CD4-positive, alpha-beta T cell treated with Interleukin-12 subunit alpha and Interleukin-12 subunit beta, for 1 hour (primary cell): ENCODE measurements around the gene BSN.

Source experiments
- DNase-seq: peaks from one replicate; pipeline ENCODE4 v3.0.0-alpha.2; 2020

Gene BSN

DNA sequence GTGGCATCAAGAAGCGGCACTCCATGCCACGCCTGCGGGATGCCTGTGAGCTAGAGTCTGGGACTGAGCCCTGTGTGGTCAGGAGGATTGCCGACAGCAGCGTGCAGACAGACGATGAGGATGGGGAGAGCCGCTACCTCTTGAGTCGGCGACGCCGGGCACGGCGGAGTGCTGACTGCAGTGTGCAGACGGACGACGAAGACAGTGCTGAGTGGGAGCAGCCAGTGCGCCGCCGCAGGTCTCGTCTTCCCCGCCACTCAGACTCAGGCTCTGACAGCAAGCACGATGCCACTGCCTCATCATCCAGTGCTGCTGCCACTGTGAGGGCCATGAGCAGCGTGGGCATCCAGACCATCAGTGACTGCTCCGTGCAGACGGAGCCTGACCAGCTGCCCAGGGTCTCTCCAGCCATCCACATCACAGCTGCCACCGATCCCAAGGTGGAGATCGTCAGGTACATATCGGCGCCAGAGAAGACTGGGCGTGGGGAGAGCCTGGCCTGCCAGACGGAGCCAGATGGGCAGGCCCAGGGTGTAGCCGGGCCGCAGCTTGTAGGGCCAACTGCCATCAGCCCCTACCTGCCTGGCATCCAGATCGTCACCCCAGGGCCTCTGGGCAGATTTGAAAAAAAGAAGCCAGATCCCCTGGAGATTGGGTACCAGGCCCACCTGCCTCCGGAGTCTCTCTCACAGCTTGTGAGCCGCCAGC, 103.1 kb downstream of the BSN start:
- DNase-seq: no peak

DNA sequence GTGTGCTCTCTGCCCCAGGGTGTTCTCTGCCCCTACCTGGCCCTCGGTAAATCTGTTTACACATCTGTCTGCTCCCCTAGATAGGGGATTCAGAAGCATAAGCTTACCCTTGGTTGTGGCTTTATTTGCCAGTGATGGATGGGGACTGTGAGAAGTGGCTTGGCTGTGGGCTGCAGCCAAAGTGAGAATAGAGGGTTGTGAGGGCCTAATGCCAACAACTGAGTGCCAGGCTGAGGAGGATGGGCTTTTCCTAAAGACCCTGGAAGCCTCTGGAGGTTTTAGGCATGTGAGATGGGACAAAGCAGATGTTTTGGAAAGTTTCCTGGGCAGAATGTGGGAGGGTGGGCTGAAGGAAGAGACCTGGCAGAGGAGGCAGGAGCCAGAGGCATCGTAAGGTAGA, 104.4 kb downstream of the BSN start:
- no peak for DNase-seq

DNA sequence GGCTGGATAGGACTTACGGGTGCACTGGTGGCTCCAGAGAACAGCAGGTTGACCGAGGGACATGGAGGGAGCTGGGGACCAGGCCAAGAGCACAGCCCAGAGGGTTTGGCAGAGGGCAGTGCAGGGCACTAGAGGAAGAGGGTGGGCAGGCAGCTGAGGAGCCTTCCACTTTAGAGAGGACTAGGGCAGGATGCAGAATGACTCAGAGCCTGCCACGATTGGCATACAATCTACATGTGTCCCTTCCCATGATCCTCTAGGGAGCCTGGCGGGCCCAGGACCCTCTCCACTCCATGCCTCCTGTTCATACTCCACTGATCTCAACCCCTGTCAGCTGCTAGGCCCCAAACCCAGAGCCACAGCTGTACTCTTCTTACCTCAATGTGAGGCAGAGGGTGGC, 105.5 kb downstream of the BSN start:
- no peak for DNase-seq

DNA sequence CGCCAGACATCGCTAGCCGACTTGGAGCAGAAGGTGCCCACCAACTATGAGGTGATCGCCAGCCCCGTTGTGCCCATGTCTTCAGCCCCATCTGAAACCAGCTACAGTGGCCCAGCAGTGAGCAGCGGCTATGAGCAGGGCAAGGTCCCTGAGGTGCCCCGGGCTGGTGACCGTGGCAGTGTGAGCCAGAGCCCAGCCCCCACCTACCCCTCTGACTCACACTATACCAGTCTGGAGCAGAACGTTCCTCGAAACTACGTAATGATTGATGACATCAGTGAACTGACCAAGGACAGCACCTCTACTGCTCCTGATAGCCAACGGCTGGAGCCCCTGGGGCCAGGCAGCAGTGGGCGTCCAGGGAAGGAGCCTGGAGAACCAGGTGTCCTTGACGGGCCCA, 107.0 kb downstream of the BSN start:
- DNase-seq: no peak

DNA sequence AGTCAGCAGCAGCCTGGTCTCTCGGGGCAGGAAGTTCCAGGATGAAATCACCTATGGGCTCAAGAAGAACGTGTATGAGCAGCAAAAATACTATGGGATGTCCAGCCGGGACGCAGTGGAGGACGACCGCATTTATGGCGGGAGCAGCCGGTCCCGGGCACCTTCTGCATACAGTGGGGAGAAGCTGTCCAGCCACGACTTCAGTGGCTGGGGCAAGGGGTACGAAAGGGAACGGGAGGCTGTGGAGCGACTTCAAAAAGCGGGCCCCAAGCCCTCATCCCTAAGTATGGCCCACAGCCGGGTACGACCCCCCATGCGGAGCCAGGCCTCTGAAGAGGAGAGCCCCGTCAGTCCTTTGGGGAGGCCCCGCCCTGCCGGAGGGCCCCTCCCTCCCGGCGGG, 107.7 kb downstream of the BSN start:
- DNase-seq: no peak

DNA sequence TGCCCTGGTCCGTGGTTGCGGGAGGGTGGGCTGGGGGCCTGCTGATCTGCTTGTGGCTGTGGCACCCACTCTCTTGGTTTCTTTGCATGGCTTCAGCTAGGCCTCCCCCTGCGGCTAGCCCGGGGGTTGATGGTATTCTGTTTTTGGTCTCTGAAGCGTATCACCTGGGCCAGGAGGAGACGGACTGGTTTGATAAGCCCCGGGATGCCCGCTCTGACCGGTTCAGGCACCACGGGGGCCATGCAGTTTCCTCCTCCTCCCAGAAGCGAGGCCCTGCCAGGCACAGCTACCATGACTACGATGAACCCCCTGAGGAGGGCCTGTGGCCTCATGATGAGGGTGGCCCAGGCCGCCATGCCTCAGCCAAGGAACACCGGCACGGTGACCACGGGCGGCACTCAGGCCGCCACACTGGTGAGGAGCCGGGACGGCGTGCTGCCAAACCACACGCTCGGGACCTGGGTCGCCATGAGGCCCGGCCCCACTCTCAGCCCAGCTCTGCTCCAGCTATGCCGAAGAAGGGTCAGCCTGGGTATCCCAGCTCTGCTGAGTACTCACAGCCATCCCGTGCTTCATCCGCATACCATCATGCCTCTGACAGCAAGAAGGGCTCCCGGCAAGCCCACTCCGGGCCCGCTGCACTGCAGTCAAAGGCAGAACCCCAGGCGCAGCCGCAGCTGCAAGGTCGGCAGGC, 108.6 kb downstream of the BSN start:
- DNase-seq: no peak

DNA sequence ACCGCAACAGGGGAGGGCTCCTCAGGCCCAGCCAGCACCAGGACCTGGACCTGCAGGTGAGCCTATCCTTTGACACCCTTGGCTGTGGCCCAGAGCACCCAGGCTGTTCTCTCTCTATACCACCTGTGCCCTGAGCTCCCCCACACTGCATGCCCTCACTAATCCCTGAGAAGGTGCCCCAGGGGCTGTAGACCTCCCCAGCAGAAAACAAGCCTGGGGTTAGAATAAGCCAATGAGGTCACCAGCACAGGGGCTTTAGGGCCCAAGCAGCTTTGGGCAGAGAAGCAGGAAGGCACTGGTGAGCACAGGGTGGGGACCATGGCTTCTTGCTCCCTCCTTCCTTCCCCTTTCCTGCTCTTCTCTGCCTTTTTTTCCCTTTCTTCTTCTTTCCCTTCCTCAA, 109.6 kb downstream of the BSN start:
- DNase-seq: no peak

DNA sequence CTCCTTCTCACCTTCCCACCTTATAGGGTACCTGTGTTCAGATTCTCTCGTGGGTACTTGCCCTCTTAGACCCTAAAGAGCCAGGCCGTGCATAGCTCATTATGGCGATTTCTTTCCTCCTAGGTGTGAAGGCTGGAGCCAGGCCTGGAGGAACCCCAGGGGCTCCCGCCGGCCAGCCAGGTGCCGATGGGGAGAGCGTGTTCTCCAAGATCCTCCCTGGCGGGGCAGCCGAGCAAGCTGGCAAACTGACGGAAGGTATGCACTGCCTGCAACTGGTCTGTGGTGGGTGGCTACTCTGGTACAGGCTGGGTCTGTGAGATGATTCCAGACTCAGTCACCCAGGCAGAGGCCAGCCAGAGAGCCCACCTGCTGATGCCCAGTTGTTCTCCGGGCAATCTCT, 110.0 kb downstream of the BSN start:
- DNase-seq: no peak

DNA sequence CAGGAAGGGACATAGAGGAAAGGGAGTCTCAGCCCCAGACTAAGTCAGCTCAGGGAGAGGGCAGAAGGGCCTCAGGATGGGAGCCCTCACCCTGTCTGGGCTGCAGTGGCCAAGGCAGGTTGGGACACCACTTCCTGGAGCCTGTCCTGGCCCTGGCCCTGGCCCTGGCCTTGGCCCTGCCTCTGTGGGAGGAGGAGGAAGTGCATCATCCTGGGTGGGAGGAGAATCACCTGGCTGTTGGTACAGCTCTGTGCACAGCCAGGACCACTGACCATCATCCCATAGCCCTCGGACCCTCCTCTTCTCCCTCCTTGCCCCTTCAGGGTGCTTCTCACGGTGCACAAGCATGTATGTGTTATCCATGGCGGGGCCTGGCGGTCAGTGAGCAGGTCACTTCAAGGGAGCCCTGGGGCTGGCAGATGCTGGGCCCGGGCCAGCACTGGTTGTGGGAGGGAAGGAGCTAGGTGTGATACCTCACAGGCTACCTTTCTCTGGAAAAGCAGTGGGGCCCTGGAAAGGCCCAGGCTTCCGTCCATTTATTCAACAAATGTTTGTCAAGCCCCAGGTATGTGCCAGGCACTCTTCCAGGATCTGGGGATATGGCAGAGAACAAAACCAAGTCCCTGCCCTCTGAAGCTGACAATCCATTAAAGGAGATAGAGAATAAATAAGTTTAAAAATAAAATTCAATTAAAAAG, 111.7 kb downstream of the BSN start:
- DNase-seq: no peak

DNA sequence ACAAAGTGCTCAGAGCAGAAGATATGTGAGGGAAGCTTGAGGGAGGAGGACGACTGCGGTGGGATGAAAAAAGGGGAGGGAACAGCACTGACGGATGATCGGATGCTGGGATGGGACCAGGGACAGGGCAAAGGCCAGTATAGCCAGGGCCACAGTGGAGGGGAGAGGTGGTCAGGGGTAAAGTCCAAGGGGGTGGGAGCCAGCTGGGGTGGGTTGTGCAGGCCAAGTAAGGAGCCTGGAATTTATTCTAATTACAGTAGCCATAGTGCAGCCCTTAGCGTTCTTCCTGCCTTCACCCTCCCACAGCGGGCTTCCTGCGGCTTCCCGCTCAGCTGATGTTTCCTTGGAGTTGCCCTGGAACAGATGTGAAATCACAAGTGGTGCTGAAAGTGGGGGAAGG, 112.3 kb downstream of the BSN start:
- no peak for DNase-seq

DNA sequence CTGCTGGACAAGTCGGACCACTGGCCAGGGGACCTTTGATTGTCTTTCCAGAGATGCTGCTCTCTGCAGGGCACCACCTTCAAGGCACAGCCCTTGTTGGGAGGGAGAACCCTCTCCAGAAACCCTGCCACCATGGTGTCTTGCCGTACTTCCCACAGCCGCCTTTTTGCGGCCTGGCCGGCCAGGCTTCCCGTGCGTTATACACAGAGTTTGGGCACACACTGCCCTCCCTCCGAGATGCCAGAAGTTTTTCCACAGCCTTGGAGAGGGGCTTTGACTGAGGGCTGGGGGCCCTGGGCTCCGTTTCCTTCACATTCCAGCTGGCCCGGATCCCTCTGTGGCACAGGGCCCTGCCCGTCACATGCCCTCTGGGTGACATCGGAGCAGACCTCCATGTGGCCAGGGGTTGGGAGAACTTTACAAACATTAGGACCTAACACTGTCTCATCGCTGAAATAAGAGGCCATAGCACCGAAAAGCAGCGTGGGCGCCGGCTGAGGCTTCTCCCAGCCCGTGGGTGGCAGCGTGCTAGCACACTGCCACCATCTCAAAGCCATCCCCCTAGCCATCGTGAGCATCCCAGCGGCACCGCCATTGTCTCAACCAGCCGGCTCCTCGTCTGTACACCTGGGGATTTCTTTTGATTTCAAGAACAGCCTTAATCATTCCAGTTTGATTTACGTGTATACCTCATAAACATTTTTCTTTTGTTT, 113.6 kb downstream of the BSN start:
- no peak for DNase-seq

DNA sequence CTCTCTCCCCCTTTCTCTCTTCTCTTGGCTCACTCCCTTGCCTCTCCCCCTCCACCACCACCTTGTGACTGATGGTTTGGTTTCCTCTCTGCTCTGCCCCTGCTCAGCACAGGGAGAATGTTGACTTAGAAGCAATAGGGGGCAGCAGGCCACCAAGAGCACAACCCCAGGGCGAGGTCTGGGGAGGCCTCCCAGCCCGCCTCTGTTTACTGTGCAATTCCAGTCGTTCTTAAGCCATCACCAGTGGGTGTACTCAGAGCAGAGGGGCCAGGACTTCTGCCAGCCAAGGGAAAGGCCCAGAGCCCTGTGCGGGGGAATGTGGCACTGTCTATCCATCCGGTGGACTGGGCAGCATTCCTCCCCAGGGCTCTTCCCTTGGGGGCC, 114.1 kb downstream of the BSN start:
- DNase-seq: no peak

DNA sequence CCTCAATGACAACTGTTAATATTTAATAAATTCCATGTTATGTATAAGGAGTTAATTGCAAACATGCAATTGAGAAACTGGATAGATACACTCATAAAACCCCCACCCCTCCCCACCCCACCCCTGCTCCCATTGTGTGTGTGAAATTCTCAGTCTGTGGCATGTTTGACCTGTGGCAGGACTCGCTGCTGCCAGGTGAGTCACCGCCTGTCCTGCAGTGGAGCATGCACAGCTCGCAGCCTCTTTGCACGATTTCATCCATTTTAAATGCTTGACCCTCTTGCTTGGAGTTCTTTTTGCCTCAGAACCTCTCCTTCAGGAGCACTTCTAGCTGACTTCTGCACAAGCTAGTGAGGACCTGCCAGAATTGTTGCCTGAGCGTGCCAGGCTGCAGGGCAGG, 114.6 kb downstream of the BSN start:
- no peak for DNase-seq

DNA sequence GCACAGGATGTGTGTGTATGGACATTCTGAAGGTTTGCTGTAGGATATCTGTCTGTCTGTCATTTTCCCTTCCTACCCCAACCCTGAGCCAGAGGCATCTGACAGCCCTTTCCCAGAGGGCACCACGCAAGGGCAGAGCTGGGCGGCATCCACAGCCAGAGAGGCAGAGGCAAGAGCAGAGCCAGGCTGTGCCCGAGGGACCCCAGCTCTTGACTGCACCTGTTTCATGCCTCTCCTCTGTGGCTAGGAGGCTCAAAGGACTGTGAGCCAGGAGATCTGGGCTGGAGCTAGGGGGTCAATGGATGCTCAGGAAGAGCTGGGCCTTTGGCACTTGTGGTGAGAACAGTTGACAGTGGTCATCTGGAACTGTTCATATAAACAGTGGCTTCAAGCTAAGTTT, 115.1 kb downstream of the BSN start:
- no peak for DNase-seq

DNA sequence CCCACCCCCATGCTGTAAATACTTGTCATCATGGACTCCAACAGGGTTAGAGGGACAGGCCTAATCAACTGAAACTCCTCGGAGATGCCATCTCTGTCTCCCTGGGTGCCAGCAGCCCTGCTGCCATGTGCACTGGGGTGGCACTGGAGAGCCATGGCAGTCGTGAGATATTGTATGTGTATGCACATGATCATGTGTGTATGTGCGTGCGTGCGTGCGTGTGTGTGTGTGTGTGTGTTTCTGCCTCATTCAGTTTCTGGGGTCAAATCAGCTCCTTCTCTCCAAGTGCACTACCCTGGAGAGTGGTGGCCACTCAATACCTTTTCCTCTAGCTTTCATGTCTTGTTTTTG, 116.6 kb downstream of the BSN start:
- DNase-seq: no peak

DNA sequence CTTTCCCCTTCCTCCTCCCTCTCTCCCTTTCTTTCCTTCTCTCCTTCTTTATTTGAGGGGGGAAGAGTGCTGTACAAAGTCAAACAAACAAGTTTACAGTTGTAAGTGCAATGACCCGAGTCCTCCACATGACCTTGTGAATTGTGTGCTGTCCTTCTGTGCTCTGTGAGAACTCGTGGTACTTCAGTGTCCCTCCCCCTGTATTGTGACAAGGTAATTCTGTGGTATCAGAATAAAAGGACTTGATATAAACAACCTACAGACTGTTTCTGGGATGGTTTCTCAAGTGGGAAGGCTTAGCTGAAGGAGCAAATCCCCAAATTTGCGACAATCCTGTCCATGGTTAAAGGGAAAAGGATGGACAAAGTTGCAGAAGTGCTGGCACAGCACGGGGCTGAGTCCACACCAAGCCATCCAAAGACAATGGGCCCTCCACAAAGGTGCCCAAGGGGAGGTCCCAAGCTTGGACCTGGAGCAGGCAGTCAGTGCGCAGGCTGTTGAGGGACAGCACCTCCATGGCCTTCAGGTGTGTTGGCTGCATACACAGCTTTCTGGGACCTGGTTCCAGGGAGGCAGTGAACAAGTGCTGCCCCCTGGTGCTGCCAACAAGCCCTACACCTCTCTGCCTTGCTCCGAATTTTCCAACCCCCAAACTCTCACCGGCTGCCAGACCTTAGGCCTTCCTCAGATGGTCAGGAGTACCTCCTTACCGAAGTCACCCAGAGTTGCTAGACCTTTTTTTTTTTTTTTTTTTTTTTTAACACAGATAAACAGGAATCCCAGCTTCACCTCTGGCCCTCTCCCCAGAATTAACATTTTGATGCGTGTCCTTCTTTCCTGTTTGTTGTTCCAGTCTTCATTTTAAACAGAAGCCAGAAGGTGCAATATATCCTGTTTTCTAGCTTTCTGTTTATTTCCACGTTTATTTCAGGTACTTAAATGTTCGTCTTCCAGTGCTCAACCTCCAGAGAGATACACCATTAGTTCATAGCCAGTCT, 117.3 kb downstream of the BSN start:
- DNase-seq: peak; percentile 78

DNA sequence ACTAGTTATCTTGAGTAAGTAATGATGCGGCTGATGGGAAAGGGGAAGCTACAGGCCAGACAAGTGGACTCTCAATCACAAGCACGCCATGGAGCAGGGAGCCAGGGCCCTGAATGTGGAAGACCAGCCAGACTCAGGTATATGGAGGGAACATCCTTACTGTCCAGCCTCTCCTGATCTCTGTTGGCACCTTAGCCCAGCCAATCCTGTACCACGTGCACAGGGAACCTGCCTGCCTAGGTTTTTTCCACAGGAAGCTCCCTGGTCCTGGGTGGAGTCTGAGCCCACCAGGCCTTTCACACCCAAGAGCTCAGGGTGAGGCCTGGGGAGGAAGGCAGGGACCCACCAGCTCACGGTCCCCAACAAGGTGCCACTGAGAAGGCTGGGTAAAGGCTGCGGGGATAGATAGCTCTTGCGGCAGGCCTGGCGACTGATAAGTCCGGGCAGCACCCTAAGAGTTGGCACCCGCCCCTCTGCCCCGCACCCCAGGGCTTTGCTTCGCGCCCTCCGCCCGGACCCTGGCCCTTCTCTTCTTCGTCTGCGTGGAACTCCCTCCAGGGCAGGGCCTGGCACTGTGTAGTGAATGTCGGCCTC, 118.9 kb downstream of the BSN start:
- no peak for DNase-seq

DNA sequence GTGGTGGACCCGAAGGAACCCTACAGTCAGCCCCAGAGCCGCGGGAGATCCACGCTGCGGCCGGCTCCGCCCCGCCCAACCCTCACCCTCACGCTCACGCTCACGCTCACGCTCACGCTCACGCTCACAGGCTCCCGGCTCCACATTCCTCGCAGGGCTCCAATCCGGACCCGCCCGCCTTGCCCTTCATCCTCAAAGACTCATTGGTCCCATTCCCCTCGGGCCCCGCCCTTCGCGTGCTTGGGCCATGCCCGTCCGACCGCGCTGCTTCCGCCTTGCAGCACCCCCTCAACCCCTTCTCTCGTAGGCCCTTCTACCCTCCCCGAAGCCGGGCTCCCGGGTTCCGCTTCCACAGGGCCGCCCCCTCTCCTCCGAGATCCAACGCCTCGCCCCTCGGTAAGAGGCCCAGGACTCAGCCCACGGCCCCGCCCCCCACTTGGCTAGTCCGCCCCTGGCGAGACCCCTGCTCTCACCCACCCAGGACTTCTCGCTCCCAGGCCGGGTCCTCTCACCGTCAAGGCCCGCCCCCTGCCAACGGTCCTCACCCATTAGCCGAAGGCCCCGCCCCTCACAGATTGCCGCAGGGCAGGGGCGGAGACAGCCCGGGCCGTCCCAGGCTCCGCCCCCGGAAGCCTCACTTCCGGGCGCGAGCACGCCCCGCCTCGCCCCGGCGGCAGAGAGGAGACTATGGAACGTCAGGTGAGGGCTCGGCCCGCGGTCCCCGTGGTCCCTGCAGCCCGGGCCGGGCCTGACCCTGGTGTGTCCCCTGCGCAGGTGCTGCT, 119.6 kb downstream of the BSN start, which contains the start of gene APEH:
TSS of gene APEH (plus strand) at position 637 of the 782 bp plus-strand sequence. CDS start at position 688, 51 bp downstream.
- DNase-seq: peak; percentile 97

DNA sequence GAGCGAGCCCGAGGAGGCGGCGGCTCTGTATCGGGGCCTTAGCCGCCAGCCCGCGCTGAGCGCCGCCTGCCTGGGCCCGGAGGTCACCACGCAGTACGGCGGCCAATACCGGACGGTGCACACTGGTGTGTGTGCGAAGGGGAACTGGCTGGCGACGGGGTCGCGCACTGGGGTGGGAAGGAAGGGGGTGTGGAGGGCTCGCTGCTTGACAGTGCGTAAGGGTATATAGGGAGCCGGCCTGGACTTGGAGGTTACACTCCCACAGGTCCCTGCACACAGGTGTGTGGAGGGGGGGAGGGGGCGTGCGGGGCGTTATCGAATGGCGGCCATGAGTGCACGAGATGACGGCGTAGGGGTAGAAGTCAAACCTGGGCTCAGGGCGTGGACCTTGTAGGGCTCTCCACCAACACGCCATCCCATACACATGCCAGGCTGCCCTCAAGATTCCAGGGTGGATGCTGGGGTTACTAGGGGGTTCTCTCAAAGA, 120.3 kb downstream of the BSN start:
- DNase-seq: no peak

DNA sequence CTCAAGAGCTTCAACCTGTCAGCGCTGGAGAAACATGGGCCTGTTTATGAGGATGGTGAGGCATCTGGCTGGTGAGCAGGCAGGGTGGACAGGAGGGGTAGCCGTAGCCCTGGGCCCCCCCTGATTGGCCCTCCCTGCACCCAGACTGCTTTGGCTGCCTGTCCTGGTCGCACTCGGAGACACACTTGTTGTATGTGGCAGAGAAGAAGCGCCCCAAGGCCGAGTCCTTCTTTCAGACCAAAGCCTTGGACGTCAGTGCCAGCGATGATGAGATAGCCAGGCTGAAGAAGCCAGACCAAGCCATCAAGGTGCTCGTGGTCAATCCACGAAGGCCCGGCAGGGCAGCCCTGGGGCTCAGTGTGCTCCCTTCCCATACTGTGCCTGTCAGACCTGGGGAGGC, 121.6 kb downstream of the BSN start:
- DNase-seq: no peak
